ENCODE data around the gene BCKDK.

BCKDK gene

DNA sequence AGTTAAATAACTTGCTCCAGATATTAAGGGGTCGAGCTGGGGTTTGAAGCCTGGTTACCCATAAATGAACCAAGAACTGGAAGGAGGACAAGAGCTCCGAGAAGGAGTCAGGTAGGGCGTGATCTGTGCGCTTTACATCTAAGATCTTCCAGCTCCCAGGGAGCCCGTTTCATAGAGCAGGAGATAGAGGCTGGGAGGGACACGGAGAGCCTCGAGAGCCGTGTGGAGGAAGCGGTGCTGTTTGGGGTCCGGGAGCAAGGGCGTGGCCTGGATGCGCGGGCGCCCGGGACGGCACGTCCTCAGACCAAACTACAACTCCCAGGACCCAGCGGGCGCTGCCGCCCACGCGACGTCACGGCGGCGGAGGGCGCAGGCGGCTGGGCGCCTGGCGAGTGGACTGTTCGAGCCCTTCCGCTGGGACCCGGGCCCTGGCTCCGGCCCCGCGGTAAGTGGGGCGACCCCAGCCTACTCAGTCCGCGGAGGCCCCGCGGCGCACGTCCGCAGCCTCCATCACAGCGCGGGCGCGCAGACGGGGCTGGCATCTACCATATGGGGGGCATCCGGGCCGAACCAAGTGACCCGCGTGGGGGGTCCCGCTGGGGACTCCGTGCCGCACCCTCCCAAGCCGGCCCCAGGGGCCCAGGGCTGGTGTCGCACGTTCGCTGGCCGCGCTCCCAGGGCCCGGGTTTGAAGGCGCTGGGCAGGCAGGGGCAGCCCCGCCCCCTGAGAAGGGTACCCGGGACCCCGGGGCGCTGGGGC lies at the start of gene BCKDK:
TSS of gene BCKDK (plus strand) at position 352 of the 759 bp plus-strand sequence. CDS start 838 bp downstream, outside the sequence.
- peak; percentile 70 for DNase-seq (ENCODE audit: low spot score)

DNA sequence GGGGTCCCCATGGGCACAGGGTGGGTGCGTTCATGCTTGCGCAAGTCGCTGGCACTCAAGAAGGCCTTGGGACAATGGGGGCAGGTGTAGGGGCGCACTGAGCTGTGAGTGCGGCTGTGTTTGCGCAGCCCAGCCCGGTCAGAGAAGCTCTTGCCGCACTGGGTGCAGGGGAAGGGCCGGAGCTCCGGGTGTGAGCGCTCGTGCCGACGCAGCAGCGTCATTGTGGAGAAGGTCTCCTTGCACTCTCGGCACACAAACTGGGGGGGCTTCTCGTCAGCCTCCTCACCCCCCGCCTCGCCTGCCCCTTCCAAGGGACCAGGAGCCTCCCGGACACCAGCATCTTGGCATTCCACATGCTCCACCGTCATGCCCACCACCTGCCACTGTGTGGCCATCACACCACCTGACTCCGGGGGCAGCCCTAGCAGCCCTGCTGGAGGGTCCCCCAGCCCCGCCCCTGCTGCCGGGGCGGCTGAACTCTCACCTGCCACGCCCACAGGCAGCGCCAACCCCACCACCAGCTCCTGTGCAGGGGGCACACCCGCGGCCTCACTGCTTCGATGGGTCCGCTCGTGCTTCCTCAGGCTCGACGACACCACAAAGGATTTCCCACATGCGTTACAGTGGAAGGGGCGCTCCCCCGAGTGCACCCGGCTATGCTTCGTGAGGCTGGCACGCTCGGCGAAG lies 46.9 kb upstream of the BCKDK start:
- no peak for DNase-seq (ENCODE audit: low spot score)

DNA sequence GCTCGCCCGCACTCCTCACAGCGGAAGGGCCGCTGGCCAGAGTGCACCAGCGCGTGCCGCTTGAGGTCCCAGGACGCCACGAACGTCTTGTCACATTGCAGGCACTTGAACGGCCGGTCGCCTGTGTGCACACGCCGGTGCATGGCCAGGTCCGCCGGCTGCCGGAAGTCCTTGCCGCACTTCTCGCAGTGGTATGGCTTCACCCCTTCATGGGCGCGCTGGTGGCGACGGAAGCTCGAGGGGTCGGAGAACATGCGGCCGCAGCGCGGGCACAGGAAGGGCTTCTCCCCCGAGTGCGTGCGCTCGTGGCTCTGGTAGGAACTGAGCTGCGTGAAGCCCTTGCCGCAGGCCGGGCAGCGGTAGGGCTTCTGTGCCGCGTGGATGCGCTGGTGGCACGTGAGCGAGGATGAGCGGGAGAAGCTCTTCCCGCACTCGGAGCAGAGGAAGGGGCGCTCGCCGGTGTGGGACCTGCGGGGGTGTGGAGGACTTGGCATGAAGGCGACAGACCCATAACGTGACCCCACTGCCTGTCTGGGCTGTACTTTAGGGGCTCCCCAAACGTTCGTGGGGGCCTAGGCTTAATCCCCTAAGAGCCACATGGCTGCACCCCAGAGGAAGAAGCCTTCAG lies 46.3 kb upstream of the BCKDK start:
- no peak for DNase-seq (ENCODE audit: low spot score)

DNA sequence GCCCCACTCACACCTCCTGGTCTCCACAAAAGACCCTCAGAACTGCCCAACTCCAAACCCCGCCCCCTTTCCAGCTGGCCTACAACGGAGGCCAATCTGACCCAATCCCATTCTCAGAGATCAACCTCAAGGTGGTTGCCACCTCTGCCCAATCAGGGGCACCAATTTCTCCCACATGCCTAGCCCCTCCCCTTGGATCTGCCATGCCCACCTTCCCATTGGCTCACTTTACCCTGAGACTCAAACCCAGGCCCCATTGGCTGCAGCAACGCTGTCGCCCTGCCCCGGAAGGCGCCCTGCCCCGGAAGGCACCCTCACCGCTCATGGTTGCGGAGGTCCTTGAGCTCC lies 44.7 kb upstream of the BCKDK start:
- DNase-seq (ENCODE audit: low spot score) = no peak

DNA sequence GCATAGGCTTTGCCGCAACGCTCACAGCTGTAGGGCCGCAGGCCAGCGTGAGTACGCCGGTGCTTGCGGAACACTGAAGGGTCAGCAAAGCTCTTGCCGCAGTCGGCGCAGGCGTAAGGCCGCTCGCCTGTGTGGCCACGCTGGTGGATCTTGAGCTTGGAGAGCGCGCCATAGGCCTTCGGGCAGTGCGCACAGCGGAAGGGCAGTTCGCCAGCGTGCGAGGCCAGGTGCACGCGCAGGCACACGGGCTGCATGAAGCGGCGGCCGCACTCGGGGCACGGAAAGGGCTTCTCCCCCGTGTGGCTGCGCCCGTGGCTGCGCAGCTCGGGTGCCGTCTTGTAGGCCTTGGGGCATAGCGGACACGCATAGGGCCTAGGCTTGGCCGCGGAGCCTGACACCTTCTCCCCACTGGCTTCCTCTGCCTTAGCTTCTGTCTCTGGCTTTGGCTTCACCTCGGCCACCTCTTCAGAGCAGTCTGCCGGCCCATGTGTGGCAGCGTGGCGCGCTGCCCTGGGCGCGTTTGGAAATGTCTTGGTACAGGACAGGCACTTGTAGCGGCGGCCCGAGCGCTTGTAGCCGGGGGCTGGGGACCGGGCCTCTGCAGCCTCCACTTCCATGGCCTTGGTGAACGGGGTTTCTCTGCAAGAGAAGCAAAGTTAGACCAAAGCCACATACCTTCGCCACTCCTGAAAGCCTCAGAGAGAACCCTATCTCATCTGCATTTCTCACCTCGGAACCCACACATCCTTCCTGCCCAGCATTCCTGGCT lies 44.2 kb upstream of the BCKDK start:
- no peak for DNase-seq (ENCODE audit: low spot score)

DNA sequence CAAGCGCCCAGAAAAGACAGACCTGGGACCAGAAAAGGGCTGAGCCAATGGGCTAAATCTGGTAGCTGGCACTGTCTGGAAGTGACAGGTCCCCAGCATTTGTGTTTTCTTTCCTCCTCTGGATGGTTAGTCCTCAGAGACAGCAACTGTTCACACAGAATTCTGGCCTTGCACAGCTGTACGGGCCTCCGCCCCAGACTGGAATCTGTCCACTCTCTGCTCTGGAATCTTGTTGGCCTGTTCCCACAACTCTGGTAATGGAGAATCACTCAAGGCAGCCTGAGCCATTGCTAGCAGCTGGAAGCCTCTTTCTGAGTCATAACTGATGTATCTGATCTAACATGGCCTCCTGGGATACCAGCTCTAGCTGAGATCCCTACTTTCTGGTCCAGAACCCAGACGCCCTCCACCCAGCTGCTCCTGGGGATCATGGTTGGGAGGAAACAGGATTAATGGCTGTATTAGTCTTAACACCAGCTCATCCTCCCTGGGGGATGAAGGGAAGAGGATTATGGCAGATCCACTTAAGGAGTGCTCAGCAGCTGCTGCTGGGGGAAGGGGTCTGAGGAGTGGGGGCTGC lies 43.2 kb upstream of the BCKDK start:
- peak; percentile 18 for DNase-seq (ENCODE audit: low spot score)

DNA sequence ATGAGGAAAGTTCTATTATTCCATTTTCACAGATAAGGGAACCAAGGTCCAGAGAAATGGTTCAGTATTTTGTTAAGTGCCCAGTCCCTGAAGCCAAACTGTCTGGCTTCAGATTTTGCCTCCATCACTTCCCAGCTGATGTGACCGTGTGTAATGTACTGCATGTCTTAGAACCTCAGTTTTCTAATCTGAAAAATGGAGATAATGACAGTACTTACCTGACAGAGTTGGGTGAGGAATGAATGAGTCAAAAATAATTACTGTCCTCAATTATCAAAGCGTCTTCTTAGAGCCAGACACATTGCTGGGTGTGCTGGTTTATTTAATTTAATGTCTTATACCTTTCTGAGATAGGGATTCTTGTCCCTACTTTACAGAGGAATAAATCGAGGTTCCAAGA lies 40.8 kb upstream of the BCKDK start:
- DNase-seq (ENCODE audit: low spot score) = no peak

DNA sequence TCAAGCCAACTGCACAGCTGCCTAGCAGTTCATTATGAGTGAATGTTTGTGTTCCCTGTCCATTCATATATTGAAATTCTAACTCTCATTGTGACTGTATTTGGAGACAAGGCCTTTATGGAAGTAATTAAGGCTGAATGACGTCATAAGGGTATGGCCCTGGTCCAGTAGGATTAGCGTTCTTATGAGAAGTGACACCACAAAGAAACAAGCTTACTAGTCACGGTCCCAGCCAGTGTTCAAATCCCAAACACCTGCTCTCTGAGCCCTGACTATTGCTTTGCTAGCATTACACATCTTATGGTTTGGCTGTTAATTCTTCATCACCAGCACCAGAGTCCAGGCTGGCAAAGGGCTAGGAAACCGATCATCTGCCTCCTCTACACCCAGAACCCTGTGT lies 36.3 kb upstream of the BCKDK start:
- DNase-seq (ENCODE audit: low spot score) = no peak

DNA sequence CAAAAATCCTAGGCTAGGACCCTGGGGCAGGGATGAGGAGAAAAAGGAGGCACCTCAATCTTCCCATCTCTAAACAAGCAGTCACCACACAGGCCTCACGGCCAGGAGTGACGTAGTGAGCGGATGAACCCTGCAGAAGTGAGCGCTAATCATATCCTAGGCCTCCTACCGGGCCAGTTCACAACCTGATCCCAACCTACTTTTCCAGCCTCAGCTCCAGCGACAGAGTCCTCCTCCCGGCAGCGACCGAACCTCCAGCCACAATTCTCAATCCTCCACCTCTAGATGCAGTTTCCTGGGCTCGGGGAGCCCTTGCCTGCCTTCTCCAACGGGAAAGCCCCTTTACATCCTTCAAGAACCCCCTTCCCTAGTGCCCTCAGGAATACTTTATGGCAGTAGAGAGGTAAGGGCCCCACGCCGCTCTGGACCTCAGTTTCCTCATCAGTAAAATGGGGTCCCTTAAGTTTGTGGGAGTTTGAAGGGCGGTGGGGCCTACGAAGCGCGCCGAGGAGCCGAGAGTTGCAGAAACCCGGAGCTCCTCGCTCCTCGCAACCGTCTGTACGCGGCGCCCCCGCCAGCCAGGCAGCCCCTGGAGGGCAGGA lies 35.5 kb upstream of the BCKDK start:
- no peak for DNase-seq (ENCODE audit: low spot score)

DNA sequence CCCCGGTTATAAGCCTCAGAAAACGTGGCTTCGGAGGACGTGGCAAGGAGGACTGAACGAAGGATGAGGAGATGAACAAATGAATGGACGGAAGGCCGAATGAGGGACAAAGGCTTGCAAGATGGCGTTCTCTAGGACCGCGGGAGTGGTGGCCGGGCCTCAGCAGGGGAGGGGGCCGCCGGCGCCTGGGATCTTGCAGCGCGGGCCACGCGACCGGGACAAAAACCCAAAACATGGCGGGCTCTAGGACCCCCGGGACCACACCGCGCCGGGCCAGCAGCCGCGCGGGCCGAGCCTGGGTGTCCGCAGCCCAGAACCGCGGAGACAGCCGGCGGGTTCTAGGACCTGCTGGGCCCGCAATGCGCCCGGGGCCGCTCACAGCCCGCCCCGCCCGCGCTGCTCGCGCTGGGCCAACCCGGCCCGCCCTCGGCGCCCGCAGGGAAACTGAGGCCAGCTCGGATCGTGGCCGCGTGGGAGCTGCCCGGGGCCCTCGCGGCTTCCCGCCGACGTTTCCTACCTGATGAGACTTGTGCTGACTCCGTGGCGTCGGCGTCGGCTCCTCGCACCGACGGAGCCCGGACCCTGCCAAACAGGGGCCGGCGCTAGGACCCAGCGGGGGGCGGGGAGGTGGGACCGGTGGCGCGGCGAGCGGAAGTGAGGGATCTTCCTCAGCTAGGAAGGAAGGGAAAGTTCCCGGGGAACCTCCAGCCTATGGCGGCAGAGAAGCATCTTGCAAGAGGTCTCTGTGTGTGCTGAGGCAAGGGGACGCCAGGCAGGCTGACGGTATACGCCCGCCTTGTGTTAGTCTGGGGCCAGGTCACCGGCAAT lies 34.8 kb upstream of the BCKDK start:
- DNase-seq (ENCODE audit: low spot score) = peak; percentile 90

DNA sequence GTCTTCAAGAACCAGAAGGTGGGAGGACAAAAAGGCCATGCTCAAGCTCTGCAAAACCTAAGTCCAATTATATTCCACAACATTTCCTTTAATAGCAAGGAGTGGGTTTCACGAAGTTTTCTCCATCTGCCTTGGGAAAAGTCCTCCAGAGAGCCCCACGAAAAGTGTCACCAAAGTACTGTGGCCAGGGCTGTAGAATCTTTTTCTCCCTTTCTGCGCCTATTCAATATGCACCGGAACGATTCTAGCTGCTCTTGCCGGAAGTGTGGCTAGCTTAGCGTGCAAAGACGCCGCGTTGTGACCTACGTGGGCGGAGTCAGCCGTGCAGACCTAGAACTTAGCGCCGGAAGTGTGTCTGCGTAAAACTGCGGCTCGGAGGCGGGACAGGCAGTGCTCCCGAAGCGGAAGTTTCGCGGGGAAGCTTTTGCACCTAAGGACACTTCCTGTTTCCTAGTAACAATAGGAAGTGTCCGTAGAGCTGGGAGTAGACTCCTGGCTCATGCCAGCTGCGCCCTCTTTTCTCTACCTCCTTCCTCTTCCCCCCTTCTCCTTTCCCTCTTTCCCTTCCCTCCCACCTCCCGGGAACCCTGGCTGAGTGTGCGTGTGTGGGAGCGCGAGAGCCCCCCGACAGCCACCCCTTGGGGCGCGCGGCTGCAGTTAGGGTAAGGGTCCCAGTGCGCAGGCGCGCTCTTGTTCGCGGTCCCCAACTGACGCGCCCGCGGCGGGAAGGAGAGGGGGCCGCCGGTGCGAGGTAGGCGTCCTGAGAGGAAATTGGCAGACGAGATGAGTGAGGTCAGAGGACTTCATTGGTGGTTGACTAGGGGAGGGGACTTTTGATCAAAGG lies 34.0 kb upstream of the BCKDK start, which contains the start of the genes ZNF646 and ZNF668:
TSS of gene ZNF646 (plus strand) at position 453 of the 844 bp plus-strand sequence. CDS start 1,903 bp downstream, outside the sequence.
TSS of gene ZNF668 (minus strand) at position 271 of the 844 bp plus-strand sequence. CDS start 9,781 bp downstream, outside the sequence.
- peak; percentile 100 for DNase-seq (ENCODE audit: low spot score)

DNA sequence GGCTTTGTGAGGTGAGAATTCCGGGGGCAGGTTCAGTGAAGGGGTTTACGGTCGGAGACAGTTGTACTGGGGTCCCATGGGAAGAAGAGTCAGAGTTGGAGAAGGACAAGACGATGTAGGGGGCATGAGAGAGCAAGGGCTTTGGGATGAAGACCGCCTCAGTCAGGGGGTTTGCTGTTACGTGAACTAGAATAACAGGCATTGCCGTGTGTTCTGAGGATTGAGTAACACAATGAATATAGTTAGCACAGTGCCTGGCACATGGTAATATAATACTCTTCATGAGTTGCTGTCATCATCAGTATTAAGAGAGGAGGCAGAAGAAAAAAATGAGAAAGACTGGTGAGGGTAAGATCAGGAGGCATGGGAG lies 33.4 kb upstream of the BCKDK start:
- DNase-seq (ENCODE audit: low spot score) = no peak

DNA sequence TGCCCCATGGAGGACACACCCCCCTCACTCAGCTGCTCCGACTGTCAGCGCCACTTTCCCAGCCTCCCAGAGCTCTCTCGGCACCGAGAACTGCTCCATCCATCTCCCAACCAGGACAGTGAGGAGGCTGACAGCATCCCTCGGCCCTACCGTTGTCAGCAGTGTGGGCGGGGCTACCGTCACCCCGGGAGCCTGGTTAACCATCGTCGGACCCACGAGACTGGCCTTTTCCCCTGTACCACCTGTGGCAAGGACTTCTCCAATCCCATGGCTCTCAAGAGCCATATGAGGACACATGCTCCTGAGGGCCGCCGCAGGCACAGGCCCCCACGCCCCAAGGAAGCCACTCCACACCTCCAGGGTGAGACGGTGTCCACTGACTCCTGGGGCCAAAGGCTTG lies 31.9 kb upstream of the BCKDK start:
- DNase-seq (ENCODE audit: low spot score) = no peak

DNA sequence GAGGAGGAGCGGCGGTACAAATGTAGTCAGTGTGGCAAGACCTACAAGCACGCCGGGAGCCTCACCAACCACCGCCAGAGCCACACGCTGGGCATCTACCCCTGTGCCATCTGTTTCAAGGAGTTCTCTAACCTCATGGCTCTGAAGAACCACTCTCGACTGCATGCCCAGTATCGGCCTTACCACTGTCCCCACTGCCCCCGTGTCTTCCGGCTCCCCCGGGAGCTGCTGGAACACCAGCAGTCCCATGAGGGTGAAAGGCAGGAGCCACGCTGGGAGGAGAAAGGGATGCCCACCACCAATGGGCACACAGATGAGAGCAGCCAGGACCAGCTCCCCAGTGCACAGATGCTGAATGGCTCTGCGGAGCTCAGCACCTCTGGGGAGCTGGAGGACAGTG lies 31.2 kb upstream of the BCKDK start:
- no peak for DNase-seq (ENCODE audit: low spot score)

DNA sequence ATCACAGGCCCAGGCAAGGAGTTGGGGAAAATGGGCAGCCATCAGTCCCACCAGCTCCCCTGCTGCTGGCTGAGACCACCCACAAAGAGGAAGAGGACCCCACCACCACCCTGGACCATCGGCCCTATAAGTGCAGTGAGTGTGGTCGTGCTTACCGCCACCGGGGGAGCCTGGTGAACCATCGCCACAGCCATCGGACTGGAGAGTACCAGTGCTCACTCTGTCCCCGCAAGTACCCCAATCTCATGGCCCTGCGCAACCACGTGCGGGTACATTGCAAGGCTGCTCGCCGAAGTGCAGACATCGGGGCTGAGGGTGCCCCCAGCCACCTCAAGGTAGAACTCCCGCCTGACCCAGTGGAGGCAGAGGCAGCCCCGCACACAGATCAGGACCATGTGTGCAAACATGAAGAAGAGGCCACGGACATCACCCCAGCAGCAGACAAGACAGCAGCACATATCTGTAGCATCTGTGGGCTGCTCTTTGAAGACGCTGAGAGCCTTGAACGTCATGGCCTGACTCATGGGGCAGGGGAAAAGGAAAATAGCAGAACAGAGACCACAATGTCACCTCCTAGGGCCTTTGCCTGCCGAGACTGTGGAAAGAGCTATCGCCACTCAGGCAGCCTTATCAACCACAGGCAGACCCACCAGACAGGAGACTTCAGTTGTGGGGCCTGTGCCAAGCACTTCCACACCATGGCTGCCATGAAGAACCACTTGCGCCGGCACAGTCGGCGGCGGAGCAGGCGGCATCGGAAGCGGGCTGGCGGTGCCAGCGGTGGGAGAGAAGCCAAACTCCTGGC lies 30.4 kb upstream of the BCKDK start:
- DNase-seq (ENCODE audit: low spot score) = no peak

DNA sequence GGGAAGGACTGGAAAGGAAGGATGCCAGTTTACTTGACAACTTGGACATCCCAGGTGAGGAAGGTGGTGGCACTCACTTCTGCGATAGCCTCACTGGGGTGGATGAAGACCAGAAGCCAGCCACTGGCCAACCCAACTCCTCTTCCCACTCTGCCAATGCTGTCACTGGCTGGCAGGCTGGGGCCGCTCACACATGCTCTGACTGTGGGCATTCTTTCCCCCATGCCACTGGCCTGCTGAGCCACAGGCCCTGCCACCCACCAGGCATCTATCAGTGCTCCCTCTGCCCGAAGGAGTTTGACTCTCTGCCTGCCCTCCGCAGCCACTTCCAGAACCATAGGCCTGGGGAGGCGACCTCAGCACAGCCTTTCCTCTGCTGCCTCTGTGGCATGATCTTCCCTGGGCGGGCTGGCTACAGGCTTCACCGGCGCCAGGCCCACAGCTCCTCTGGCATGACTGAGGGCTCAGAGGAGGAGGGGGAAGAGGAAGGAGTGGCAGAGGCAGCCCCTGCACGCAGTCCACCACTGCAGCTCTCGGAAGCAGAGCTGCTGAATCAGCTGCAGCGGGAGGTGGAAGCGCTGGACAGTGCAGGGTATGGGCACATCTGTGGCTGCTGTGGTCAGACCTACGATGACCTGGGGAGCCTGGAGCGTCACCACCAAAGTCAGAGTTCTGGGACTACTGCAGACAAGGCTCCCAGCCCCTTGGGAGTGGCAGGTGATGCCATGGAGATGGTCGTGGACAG lies 29.4 kb upstream of the BCKDK start:
- no peak for DNase-seq (ENCODE audit: low spot score)

DNA sequence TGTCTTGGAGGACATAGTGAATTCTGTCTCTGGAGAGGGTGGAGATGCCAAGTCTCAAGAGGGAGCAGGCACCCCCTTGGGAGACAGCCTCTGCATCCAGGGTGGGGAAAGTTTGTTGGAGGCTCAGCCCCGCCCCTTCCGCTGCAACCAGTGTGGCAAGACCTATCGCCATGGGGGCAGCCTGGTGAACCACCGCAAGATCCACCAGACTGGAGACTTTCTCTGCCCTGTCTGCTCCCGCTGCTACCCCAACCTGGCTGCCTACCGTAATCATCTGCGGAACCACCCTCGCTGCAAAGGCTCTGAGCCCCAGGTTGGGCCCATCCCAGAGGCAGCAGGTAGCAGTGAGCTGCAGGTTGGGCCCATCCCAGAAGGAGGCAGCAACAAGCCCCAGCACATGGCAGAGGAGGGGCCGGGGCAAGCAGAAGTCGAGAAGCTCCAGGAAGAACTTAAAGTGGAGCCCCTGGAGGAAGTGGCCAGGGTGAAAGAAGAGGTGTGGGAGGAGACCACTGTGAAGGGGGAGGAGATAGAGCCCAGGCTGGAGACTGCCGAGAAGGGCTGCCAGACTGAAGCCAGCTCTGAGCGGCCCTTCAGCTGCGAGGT lies 28.7 kb upstream of the BCKDK start:
- DNase-seq (ENCODE audit: low spot score) = no peak
